Activated CD4-positive, alpha-beta T cell treated with anti-CD3 and anti-CD28 coated beads for 4 hours (primary cell): ENCODE measurements around the gene A3GALT2.
"Not testable (repeated sequence)": the region's sequence is repeated elsewhere in the genome, so short reads cannot be mapped to it uniquely, and the experiment has no call there.

Experiments
- DNase-seq, 2 donors: peaks; one replicate each; pipeline ENCODE4 v3.0.0-alpha.2; 2020

Gene A3GALT2

GRCh38 chr1:33290615-33291014 lies 30.3 kb downstream of the A3GALT2 start:
- DNase-seq: not testable (repeated sequence)

- no peak for DNase-seq
These were observed 31.1 kb downstream of the A3GALT2 start for GRCh38 chr1:33289858-33290154.

- DNase-seq: no peak
These were observed 31.7 kb downstream of the A3GALT2 start for GRCh38 chr1:33288976-33289857.

GRCh38 chr1:33287317-33287716 lies 33.6 kb downstream of the A3GALT2 start:
- no peak for DNase-seq

GRCh38 chr1:33286451-33287185 lies 34.3 kb downstream of the A3GALT2 start:
- DNase-seq: no peak

GRCh38 chr1:33284049-33284448 lies 36.8 kb downstream of the A3GALT2 start:
- no peak for DNase-seq

GRCh38 chr1:33282791-33283190 lies 38.1 kb downstream of the A3GALT2 start:
- no peak for DNase-seq

GRCh38 chr1:33281554-33282303 lies 39.2 kb downstream of the A3GALT2 start:
- no peak for DNase-seq

GRCh38 chr1:33280091-33280661 lies 40.7 kb downstream of the A3GALT2 start:
- DNase-seq: no peak

- no peak for DNase-seq
These were observed 43.3 kb downstream of the A3GALT2 start for GRCh38 chr1:33277488-33278084.

- no peak for DNase-seq
These were observed 44.2 kb downstream of the A3GALT2 start for GRCh38 chr1:33276573-33277298.

GRCh38 chr1:33275706-33276572 lies 45.0 kb downstream of the A3GALT2 start:
- no peak for DNase-seq

- no peak for DNase-seq
These were observed 45.7 kb downstream of the A3GALT2 start for GRCh38 chr1:33275195-33275594.

- DNase-seq: no peak
These were observed 46.5 kb downstream of the A3GALT2 start for GRCh38 chr1:33274446-33274845.

GRCh38 chr1:33273961-33274371 lies 46.9 kb downstream of the A3GALT2 start:
- DNase-seq: no peak

- no peak for DNase-seq
These were observed 47.5 kb downstream of the A3GALT2 start for GRCh38 chr1:33273406-33273805.

- no peak for DNase-seq
These were observed 48.0 kb downstream of the A3GALT2 start for GRCh38 chr1:33272930-33273329.

- no peak for DNase-seq
These were observed 48.4 kb downstream of the A3GALT2 start for GRCh38 chr1:33272509-33272908.

- no peak for DNase-seq
These were observed 49.0 kb downstream of the A3GALT2 start for GRCh38 chr1:33271666-33272505.
